COLO668 (cell line): ENCODE data around the gene AGR2.
"Not testable (repeated sequence)": the region's sequence is repeated elsewhere in the genome, so short reads cannot be mapped to it uniquely, and the experiment has no call there.

Experiments used
- DNase-seq: peaks from one replicate; lab custom pipeline; 2025; ENCODE audit not compliant: unreplicated experiment; lab: John Stamatoyannopoulos, UW

The AGR2 gene

DNA sequence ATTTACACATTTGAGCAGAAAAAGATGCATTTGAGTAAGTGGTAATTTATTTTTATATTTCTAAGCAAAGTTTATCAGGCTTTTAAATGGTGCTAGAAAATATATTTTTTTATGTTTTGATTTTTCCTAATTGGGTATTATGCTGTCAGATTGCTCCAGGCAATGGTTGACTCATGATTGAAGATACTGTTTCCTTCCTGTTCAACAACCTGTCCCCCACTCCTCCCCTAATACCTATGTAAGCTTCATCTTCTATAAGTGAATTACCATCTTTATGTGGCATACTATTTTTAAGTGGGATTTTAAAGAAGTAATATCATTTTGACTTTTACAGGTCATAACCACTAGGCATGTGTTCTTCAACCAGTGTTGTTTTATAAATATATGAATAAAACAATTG, 29.8 kb downstream of the AGR2 start:
- no peak for DNase-seq

GRCh38 chr7:16774294-16774693, 30.5 kb downstream of the AGR2 start:
- DNase-seq: no peak

DNA sequence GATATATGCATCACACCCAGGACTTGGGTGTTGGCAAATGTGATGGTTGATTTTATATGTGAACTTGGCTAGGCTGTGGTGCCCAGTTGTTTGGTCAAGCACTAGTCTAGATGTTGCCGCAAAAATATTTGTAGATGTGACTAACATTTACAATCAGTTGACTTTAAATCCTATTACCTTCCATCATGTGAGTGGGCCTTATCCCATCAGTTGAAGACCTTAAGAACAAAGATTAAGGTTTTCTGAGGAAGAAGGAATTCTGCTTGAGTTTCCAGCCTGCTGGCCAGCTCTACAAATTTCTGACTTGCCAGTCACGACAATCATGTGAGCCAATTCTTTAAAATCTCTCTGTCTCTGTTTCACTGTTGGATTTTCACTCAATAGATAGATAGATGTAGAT, 30.9 kb downstream of the AGR2 start:
- no peak for DNase-seq

DNA sequence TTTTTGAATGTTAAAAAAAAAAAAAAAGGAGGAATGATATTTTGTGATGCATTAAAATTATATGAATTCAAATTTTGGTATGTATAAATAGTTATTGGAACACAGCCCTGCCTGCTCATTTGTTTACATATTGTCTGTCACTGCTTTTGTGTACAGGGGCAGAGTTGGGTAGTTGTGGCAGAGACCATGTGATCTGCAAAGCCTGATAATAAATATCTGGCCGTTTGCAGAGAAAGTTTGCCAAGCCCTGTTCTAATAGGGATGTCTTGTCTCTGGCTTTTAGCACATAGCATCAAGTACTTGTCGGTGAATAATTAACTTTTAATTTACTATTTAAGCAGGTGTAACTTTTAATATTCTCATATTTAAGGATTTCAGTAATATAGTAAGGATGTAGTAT, 31.5 kb downstream of the AGR2 start:
- DNase-seq: no peak

DNA sequence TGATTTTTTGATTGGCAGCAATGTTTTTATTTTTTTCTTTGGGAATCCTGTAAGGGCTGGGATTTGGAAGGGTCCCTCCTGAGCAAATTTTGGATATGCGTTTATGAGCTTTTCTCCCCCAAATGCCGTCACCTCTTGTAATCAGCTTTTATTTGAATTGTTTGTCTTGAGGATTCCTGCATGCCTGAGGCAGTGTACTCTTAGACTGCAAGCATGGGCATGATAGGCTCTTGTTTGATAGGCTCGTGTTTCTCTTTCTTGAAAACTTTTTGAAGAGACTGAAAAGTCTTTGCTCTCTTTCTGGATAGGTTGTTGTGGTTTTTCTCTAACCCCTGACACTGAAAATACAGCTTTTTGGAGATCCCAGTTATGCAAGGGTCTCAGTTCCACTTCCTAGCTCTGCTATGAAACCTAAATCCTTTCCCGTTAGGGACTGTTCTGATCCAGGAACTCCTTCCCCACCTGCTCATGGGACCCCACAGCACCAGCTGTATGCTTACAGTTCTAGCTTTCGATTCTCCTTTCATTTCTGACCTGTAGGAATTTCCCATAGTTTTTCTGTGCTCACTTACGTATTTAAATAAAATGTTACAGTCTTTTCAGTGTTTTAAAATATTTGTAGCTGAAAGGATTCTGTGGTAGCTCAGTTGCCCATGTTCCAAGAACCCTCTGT, 34.0 kb downstream of the AGR2 start:
- no peak for DNase-seq

- not testable (repeated sequence) for DNase-seq
Measured at GRCh38 chr7:16769994-16770393, 34.8 kb downstream of the AGR2 start.

GRCh38 chr7:16765436-16765859, 39.4 kb downstream of the AGR2 start:
- no peak for DNase-seq

GRCh38 chr7:16764942-16765341, 39.9 kb downstream of the AGR2 start:
- no peak for DNase-seq

DNA sequence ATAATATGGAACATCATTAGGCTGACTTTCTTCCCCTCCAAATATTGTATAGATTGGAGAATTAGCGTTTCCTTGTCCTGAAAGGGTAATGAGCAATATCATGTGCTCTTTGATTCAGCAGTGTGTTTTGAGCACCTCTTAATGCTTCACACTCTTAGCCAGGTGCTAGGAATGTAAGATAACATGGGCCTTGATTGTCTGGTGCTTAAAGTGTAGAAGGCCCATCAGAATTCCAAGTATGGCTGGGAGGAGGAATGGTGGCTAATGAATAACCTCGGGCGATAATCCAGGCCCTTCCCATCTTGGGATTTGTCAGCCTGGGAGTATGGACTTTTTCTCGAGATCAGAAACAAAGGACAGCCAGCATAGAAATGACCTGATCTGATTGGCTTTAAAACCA, 42.6 kb downstream of the AGR2 start:
- DNase-seq: no peak

DNA sequence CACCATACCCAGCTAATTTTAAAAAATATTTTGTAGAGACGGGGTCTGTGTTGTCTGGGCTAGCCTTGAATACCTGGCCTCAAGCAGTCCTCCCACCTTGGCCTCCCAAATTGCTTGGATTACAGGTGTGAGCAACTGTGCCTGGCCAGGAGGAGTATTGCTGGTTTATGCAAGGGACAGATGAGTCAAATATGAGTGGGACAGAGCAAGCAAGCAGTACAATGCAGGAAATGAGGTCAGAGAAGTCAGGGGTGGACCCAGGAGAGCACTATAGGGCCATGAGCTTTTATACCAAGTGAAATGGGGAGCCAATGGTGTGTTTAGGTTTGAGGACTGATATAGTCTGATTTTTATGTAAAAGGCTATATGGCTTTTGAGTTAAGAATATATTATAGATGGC, 45.0 kb downstream of the AGR2 start:
- no peak for DNase-seq

GRCh38 chr7:16758631-16759611, 45.9 kb downstream of the AGR2 start:
- no peak for DNase-seq

DNA sequence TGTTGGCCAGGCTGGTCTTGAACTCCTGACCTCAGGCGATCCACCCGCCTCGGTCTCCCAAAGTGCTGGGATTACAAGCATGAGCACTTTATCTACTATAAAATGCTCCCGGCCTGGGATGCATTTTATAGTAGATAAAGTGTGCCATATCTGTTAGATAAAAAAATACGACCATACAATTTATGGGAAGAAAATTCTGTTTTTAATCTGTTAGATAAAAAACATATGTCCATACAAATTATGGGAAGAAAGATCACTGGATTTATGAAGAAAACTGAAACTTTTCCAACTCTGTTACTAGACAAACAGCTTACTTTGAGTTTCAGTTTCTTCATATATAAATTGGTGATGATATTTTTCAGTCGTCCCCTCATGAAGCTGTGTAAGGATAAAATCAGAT, 46.8 kb downstream of the AGR2 start:
- DNase-seq: no peak

DNA sequence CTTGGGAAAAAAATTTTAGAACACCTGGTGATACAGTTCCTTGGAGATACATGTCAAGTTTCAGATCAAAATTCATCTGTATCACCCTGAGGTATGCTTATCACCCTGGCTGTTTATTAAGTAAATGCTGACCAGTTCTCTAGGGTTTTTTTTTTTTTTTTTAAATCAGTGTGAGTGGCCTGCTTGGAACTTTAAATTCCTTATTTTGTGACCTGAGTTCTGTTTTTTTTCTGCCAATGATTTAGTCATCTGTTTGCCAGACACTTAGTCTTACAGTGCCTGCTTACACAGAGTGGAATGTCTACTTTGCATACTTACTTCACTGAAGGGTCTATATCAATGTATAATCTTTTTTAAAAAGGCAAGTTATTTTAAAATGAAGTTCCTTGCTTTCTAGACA, 49.4 kb downstream of the AGR2 start:
- DNase-seq: no peak

GRCh38 chr7:16754856-16755317, 49.9 kb downstream of the AGR2 start:
- peak; percentile 35 for DNase-seq

- DNase-seq: peak; percentile 83
Measured at GRCh38 chr7:16753932-16754855, 50.6 kb downstream of the AGR2 start.

DNA sequence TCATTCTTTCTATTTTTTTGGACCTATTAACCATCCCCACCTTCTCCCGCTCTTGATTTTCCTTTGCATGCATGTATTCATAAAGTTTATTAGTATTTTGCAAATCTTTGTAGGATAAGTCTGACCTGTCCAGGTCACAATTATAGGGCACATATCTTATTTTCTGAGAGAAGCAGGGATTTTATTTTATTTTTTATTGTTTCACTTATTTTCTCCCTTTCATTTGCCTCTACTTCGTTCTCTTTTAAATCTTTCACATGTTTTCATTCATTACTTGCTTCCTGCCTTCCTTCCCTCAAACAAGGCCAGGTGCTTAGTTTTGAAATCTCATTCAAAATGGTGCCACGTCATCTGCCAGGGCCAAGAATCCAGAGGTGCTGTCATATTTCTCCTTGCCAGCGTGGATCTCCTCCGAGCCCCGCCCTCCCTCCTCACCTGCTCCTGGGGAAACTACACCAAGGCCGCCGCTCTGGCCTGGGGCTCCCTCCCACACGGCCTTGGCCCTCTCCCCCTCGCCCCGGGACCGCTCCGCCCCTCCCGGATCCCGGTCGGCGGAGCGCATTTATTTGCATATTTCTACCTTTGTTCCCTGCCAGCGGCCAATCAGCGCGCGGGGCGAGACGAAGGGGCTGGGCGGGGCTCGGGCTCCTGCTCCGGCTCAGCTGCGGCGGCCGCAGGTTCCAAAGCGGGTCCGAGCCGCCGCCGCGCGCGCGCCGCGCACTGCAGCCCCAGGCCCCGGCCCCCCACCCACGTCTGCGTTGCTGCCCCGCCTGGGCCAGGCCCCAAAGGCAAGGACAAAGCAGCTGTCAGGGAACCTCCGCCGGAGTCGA, 51.5 kb downstream of the AGR2 start, which contains the start of gene TSPAN13:
Gene TSPAN13, plus strand, starts transcription at position 654 of the 830 bp plus-strand sequence. CDS start 213 bp downstream, outside the sequence.
- DNase-seq: peak; percentile 99

DNA sequence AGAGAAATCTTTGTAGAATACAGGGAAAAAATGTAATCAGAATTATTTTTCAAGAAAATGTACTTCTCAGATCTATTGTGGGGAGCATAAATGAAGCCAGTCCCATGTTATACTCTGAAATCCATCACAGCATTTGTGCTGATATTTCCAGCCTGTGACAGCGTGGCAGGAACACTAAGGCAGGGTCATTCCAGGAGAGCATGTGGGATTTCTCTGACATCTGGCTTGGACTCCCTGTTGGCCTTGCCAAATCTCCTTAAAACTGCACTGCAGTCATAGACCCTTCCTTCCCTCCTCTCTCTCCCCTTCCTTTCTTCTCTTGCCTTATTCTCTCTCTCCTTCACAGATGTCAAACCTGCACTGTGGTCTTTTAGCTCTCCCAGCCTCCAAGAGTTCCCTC, 57.7 kb downstream of the AGR2 start:
- no peak for DNase-seq

GRCh38 chr7:16745645-16746044, 59.2 kb downstream of the AGR2 start:
- no peak for DNase-seq

DNA sequence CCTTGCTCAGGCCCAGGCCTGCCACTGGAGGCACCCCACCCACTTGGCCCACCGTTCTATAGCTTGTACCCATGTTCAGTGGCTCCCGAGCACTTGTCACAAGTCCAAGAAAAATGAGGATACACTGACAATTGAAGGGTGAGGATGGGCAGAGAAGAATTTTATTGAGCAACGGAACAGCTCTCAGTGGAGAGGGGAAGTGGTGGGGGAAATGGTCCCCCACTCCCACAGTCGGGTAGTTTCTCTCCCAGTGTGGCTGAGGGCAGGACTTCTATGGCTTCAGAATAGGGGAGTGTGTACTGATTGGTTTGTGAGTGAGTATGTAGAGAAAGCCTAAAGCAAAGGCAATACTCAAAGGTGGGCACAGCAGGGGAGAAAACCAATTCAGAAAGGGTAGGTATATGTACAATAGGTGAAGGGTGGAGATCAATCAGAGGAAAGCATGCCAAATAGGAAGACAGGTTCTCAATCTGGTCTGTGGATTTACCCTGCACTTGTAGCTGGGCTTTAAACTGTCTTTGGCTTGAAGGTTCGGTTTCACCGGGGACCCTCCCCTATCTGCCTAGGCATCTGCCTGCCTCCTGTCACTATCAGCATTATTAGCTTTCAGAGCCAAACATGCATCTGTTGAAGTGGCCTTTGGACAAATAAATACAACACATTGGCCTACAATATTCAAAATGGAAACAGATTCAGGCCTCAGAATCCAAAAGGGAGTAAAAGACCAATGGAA, 60.1 kb downstream of the AGR2 start:
- DNase-seq: no peak
